SK-N-MC (cell line): Measurements from ENCODE around the gene DCBLD1.

Experiments used
- DNase-seq: peaks from one replicate; pipeline ENCODE4 v3.0.0-alpha.2; 2011; ENCODE audit warnings: low read depth, low spot score
- H3K27ac ChIP-seq: fragments of 200-600 bp; sonication (generic); 2 replicates; pipeline ENCODE4 v1.5.1; 2016; ENCODE audit warnings: mixed run types
- H3K36me3 ChIP-seq: fragments of 200-600 bp; sonication (generic); 2 replicates; pipeline ENCODE4 v1.6.1; 2017; ENCODE audit warnings: antibody characterized with exemption, low read length, mixed read lengths; ENCODE audit not compliant: insufficient read depth
- H3K4me3 ChIP-seq: fragments of 200-600 bp; sonication (generic); 2 replicates; pipeline ENCODE4 v1.5.1; 2016
- H3K9ac ChIP-seq: fragments of 200-600 bp; sonication (generic); 2 replicates; pipeline ENCODE4 v1.8.0; 2017; ENCODE audit warnings: mixed run types, mixed read lengths; ENCODE audit not compliant: insufficient read length
- H3K9me3 ChIP-seq: fragments of 200-600 bp; sonication (generic); 2 replicates; pipeline ENCODE4 v1.6.1; 2017; ENCODE audit warnings: low read depth, mild to moderate bottlenecking, antibody characterized with exemption, low read length, moderate library complexity, mixed read lengths
- EZH2 ChIP-seq: fragments of 200-600 bp; sonication (generic); IDR thresholded peaks from one replicate; pipeline ENCODE4 v1.6.1; 2017; ENCODE audit warnings: antibody characterized with exemption
- FOXP2 ChIP-seq: optimal IDR thresholded peaks from 2 replicates; pipeline ENCODE3; 2011; ENCODE audit warnings: mild to moderate bottlenecking, moderate library complexity; ENCODE audit not compliant: insufficient read depth; ENCODE audit errors: extremely low read length, control extremely low read depth
- POLR2AphosphoS5 ChIP-seq: IDR thresholded peaks from 2 replicates; pipeline ENCODE4 v1.6.1; 2012; ENCODE audit warnings: mild to moderate bottlenecking, low read depth, low read length, borderline replicate concordance

The DCBLD1 gene

GRCh38 chr6:117595099-117595923 is 112.8 kb downstream of the DCBLD1 start:
- Histone ChIP-seq H3K9ac (no peak overlapping the region), H3K27ac (no peak overlapping the region), H3K9me3 (peaks cover 13% of the 10 kb centered on the region; the same call in 1 of the 2 replicates), H3K4me3 (no peak overlapping the region), H3K36me3 (peaks cover 64% of the 10 kb centered on the region)
- TF ChIP-seq FOXP2 (no peak), POLR2AphosphoS5 (no peak), EZH2 (no peak)
- DNase-seq = no peak

GRCh38 chr6:117597755-117598154 is 115.3 kb downstream of the DCBLD1 start:
- Histone ChIP-seq H3K9ac (no peak overlapping the region), H3K27ac (no peak overlapping the region), H3K4me3 (no peak overlapping the region), H3K9me3 (peaks cover 13% of the 10 kb centered on the region; the same call in 1 of the 2 replicates), H3K36me3 (peaks cover 47% of the 10 kb centered on the region)
- TF ChIP-seq FOXP2 (no peak), EZH2 (no peak), POLR2AphosphoS5 (no peak)
- no peak for DNase-seq
